Activated T-helper 17 cell treated with anti-CD3 and anti-CD28 coated beads, Interleukin-2, amount 50 U/mL, for 72 hours (primary cell): ENCODE results near the gene HOXC11. TPM values are rescaled to one million over a fixed set of nuclear protein-coding genes. Genes with fewer than 3 reads are reported as not detected.
A peak's percentile ranks its signal among the peaks of the same experiment; 100 is the strongest.

Experiments
- ATAC-seq: fragments of 150-1000 bp; cut with Tn5 transposase; replicated peaks from 2 replicates; pipeline ENCODE4 v1.10.0; 2021; ENCODE audit warnings: mild to moderate bottlenecking, moderate library complexity
- H3K27ac Mint-ChIP-seq: one replicate; pipeline ENCODE4 v1.8.0; 2022; ENCODE audit warnings: mixed read lengths
- H3K27me3 Mint-ChIP-seq: one replicate; pipeline ENCODE4 v1.8.0; 2022; ENCODE audit warnings: mixed read lengths
- H3K36me3 Mint-ChIP-seq: one replicate; pipeline ENCODE4 v1.8.0; 2022; ENCODE audit warnings: low read depth, mild to moderate bottlenecking, mixed read lengths
- H3K4me1 Mint-ChIP-seq: one replicate; pipeline ENCODE4 v1.8.0; 2022; ENCODE audit warnings: mixed read lengths
- H3K4me3 Mint-ChIP-seq: one replicate; pipeline ENCODE4 v1.8.0; 2022; ENCODE audit warnings: mild to moderate bottlenecking, mixed read lengths
- H3K9me3 Mint-ChIP-seq: one replicate; pipeline ENCODE4 v1.8.0; 2022; ENCODE audit warnings: mixed read lengths
- total RNA-seq, 2 donors: library from RNA; stranded (reverse); gene quantifications; one replicate each; pipeline ENCODE4 v1.2.3, GENCODE V29; 2022

Gene HOXC11
- total RNA-seq, 2 donors from 2014 or later, result not detected

DNA sequence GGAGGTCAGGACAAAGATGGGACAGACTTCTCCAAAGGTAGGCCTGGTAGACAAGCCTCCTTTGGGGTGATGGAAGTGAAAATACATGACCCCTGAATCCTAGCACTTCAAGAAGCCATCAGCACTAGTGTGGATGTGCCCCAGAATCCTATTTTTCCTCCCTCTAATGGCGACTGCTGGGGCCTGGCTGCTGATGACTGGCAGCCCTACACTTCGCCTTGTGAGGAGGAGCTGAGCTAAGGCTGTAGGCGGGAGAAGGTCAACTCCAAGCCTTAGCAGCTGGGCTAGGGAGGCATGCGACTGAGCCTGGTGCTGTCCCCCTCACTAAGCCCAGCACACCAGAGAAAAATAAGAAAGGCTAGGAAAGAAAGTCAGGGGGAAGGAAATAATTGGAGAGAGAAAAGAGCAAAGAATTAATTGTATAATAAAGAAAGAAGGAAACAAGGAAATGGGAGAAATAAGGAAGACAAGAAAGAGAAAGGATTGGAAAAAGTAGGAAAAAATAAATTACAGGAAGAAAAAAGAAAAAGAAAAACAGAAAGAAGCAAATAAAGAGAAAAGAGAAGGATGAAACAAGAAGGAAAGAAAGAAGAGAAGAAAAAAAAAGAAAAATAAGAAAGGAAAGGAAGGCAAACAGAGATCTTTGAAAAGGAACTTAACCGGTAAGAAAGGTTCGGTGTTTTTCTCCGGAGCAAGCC, 7.3 kb downstream of the HOXC11 start:
- H3K4me3 Mint-ChIP-seq, result no peak overlapping the region
- H3K27me3 Mint-ChIP-seq, result peaks cover 85% of the 10 kb centered on the region
- no peaks in the 10 kb centered on the region for H3K9me3 Mint-ChIP-seq
- no peak overlapping the region for H3K27ac Mint-ChIP-seq
- H3K36me3 Mint-ChIP-seq, result peaks cover 17% of the 10 kb centered on the region
- ATAC-seq, result no peak
- H3K4me1 Mint-ChIP-seq, result no peaks in the 10 kb centered on the region

DNA sequence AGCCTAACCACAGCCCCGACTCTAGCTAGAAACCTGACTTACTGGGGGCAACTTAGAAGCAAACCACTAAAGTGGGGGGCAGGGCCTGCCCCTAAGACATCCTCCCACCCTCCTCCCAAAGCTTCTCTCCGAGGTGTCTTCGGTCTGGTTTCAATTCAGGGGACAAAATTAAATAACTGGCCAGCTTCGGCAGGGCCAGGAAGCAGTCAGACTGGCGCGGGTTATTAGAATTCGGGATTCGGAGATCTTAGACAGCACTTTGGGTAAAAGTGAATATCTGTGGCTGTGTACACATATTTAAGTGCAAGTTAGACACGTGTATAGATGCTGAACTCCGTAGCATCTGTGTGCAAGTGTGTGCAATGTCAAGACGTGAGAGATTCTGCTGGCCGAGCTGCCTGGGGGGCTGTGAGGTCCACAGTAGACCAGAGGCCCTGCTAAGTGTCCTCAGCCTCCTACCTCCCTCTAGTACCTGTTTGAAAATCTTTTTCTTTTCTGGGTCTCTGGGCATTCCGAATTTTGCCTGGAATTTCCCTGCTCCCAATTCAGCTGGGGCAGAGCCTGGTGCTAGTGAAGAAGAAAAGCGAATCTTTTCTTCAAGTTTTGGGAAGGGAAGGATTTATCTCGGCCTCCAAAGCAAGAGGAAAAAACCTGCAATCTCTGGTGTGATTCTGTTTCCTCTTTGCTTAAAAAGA, 8.0 kb downstream of the HOXC11 start:
- no peak overlapping the region for H3K4me3 Mint-ChIP-seq
- H3K27me3 Mint-ChIP-seq, result peaks cover 82% of the 10 kb centered on the region
- no peaks in the 10 kb centered on the region for H3K9me3 Mint-ChIP-seq
- H3K27ac Mint-ChIP-seq, result no peak overlapping the region
- peaks cover 23% of the 10 kb centered on the region for H3K36me3 Mint-ChIP-seq
- no peak for ATAC-seq
- H3K4me1 Mint-ChIP-seq, result no peaks in the 10 kb centered on the region

DNA sequence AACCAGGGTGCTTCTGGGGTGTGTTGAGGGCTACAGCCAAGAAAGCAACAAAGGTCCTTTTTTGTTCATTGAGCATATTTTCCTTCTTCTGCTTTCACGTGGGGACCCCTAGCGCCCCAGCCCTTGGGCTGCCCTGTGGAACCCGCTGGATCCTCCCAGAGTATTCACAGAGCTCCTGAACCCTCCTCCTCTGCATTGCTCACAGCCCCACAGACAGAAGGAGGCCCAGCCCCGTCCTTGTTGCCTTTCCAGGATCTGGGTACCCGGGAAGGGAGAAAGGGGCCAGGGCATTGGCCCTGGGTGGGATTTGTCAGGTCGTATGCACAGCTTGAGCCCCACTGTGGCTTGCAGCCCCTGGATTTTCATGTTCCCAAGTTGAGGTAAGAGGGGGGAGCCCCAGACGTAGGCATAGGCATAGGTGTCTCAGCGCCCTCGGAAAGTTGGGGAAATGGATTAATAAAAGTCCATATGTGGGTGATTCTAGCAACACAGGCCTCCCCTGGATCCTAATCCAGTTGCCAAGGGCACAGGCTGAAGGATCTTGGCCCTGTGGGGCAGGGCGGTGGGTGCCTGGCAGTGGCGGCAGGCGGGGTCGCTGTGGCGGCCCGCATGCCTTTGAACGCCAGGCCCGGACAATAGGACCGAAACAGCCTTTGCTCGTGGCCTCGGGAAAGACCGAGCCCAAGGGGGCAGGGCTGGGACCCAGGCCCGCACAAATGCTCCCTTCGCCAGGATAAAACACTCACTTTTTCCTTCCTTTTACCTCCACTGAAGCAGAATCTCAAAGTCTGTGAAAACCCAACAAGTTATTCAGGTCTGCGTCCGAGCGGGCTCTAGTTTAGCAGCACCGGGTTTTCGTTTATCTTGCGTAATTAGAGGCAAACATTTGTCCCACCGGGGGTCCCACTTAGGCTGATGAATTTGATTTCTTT, 9.0 kb downstream of the HOXC11 start:
- no peak overlapping the region for H3K4me3 Mint-ChIP-seq
- no peaks in the 10 kb centered on the region for H3K9me3 Mint-ChIP-seq
- no peaks in the 10 kb centered on the region for H3K4me1 Mint-ChIP-seq
- ATAC-seq, result no peak
- H3K27me3 Mint-ChIP-seq, result peaks cover 81% of the 10 kb centered on the region
- H3K36me3 Mint-ChIP-seq, result peaks cover 23% of the 10 kb centered on the region
- H3K27ac Mint-ChIP-seq, result no peak overlapping the region

DNA sequence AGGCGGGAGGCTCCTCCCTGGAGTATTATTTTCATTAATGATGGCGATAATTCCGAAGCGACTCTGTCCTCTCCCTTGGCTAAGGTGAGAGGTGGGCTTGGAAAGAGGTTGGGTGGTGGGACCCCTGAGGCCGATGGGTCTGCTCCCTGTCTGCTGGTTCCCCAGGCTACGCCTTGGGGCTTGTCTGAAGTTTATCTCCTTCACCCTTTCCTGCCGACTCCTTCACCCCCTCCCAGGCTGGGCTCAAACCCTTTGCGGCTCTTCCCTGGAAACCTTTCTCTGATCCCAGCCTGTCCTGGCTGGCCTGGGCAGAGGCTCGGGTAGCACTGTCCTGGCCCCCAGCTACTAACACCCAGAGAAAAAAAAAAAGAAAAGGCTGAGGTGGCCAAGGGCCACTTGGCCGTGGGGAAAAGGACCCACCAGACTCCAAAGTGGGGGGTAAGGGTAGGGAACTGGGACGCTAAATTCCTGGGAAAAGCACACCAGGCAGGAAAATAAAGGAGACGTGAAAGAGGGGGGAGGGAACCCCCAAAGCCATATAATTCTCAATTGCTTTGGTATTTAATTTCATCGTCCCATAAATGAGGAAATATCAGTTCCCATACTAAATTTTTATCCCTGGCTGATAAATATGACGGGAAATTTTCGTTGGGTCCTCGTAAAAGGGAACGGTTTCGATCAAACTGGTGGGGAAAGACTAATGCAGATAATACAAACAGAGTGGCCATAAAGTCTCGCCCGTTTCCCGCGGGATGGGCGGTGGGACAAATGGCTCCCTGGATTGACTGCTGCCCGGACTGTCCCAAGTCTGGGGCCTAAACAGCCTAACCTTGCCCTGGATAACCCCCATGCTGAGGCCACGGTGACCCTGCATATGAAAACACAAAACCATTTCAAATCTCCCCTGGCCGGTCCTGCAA, 10.0 kb downstream of the HOXC11 start:
- H3K27ac Mint-ChIP-seq, result no peak overlapping the region
- H3K27me3 Mint-ChIP-seq, result peaks cover 82% of the 10 kb centered on the region
- ATAC-seq, result no peak
- peaks cover 23% of the 10 kb centered on the region for H3K36me3 Mint-ChIP-seq
- no peak overlapping the region for H3K4me3 Mint-ChIP-seq
- H3K9me3 Mint-ChIP-seq, result no peaks in the 10 kb centered on the region
- no peaks in the 10 kb centered on the region for H3K4me1 Mint-ChIP-seq

DNA sequence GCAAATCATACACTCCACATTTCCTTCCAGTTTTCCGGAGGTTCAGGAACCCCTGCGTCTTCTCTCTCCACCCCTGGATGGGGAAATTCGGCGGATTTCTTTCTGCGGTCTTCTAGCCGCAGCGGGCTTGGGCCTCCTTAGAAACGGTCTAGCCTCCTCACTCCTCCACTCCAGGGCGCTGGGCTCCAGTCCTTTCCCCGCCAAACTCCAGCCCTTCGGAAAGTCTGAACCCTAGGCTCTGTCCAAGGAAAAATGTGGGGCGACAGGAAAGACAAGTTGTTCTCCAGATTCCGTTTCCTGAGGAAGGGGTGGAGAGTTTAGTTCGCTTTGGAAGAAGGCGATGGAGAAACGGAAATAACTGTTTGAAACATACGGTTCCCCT, 10.6 kb downstream of the HOXC11 start:
- H3K27ac Mint-ChIP-seq, result no peak overlapping the region
- H3K36me3 Mint-ChIP-seq, result peaks cover 23% of the 10 kb centered on the region
- no peaks in the 10 kb centered on the region for H3K9me3 Mint-ChIP-seq
- H3K4me3 Mint-ChIP-seq, result no peak overlapping the region
- H3K27me3 Mint-ChIP-seq, result peaks cover 82% of the 10 kb centered on the region
- H3K4me1 Mint-ChIP-seq, result no peaks in the 10 kb centered on the region
- ATAC-seq, result no peak

DNA sequence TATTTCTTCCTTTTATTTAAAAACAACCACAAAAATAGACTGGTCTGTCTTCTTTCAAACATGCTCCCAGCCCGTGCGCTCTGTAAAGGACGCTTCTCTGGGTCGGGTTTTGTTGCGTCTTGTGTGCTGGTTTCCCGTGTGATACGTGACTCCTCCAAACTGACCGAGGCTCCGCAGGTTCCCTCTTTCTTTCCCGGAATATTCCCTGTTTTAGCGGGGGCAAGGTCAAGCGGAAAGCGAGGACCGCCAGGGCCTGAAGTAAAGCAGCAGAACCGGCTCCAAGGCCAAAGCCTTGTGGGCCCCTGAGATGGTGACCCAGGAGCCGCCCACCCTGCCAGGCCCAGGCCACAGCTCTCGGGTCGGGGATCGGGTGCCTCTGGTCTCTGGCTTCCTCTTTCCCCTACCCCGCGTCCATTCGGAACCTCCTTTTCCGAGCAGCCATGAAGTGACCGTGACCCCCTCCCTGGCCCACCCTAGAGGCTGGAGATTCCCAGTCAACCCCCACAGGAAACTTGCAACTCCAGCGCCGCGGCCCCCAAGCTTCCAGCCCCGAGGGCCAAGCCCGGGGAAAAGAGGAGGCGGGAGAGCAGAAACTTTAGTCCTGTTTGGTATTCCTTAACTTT, 11.1 kb downstream of the HOXC11 start:
- Mint-ChIP-seq H3K27ac (no peak overlapping the region), H3K27me3 (peaks cover 83% of the 10 kb centered on the region)
- ATAC-seq, result no peak

DNA sequence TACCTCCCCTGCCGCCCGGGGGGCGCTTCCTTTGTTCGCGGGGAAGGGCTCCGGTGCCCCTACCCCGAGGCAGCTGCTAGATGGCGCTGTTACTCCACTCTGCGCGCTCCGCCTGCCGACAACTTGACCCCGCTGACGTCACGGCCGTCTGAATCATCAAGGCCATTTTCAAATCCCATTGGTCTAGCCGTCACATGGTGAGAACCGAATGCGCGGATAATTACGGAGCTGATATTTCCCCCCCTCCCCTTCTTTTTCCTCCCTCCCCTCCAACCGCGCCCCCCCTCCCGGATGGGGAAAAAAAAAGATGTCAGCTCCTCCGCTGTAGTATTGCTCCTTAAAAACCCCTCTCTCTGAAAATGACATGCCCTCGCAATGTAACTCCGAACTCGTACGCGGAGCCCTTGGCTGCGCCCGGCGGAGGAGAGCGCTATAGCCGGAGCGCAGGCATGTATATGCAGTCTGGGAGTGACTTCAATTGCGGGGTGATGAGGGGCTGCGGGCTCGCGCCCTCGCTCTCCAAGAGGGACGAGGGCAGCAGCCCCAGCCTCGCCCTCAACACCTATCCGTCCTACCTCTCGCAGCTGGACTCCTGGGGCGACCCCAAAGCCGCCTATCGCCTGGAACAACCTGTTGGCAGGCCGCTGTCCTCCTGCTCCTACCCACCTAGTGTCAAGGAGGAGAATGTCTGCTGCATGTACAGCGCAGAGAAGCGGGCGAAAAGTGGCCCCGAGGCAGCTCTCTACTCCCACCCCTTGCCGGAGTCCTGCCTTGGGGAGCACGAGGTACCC, 12.2 kb downstream of the HOXC11 start, which contains the start of gene HOXC10:
Gene HOXC10 (plus strand): TSS at position 246 of the 791 bp plus-strand sequence. CDS start 114 bp downstream, at position 360.
- Mint-ChIP-seq H3K36me3 (peaks cover 22% of the 10 kb centered on the region), H3K4me3 (peak within 1 kb of the TSS; percentile 39), H3K27ac (no peak within 1 kb of the TSS), H3K27me3 (peaks cover 84% of the 10 kb centered on the region), H3K4me1 (peaks cover 12% of the 10 kb centered on the region), H3K9me3 (no peaks in the 10 kb centered on the region)
- ATAC-seq, result peak; percentile 89

More for the DNA sequence above, 11.1 kb downstream of the HOXC11 start:
- Mint-ChIP-seq H3K36me3 (peaks cover 23% of the 10 kb centered on the region), H3K4me1 (peaks cover 3% of the 10 kb centered on the region), H3K4me3 (no peak overlapping the region), H3K9me3 (no peaks in the 10 kb centered on the region)

DNA sequence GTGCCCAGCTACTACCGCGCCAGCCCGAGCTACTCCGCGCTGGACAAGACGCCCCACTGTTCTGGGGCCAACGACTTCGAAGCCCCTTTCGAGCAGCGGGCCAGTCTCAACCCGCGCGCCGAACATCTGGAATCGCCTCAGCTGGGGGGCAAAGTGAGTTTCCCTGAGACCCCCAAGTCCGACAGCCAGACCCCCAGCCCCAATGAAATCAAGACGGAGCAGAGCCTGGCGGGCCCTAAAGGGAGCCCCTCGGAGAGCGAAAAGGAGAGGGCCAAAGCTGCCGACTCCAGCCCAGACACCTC, 12.7 kb downstream of the HOXC11 start:
- Mint-ChIP-seq H3K27ac (no peak overlapping the region), H3K9me3 (no peaks in the 10 kb centered on the region), H3K4me3 (peak overlapping the region; percentile 39), H3K36me3 (peaks cover 23% of the 10 kb centered on the region), H3K4me1 (peaks cover 17% of the 10 kb centered on the region), H3K27me3 (peaks cover 84% of the 10 kb centered on the region)
- no peak for ATAC-seq

DNA sequence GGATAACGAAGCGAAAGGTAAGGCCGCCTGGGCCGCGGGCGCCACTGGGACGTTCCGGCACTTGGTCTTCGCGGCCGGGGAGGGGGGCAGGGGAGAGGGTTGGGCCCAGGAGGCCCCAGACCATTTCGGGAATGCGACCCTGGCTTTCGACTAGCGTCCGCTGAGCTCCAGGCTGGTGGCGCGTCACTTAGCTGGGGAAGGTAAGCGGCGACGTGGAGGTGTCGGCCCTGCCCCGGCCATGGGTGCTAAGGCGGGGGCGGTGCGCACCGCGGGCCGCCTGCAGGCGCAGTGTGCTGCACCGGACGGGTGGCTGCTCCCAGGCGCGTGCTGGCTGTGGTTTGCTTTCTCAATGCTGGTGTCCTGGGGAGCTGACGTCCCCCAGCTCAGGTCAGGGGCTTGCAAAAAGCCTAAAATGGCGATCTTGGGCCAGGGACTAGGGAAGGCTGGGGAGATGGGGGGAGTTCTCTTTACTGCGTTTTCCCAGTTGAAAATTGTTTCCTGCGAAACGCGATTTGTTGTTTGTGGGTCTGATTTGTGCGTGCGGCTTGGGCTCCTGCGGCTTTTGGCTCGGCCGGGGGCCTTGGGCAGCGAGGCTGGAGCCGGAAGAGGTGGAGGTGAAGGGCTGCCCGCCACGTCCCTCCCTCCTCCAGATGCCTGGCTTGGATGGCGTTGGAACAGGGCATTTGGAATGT, 13.2 kb downstream of the HOXC11 start:
- H3K27ac Mint-ChIP-seq, result no peak overlapping the region
- peaks cover 17% of the 10 kb centered on the region for H3K4me1 Mint-ChIP-seq
- peak overlapping the region; percentile 39 for H3K4me3 Mint-ChIP-seq
- H3K27me3 Mint-ChIP-seq, result peaks cover 84% of the 10 kb centered on the region
- H3K9me3 Mint-ChIP-seq, result no peaks in the 10 kb centered on the region
- peak; percentile 18 for ATAC-seq
- H3K36me3 Mint-ChIP-seq, result peaks cover 23% of the 10 kb centered on the region

DNA sequence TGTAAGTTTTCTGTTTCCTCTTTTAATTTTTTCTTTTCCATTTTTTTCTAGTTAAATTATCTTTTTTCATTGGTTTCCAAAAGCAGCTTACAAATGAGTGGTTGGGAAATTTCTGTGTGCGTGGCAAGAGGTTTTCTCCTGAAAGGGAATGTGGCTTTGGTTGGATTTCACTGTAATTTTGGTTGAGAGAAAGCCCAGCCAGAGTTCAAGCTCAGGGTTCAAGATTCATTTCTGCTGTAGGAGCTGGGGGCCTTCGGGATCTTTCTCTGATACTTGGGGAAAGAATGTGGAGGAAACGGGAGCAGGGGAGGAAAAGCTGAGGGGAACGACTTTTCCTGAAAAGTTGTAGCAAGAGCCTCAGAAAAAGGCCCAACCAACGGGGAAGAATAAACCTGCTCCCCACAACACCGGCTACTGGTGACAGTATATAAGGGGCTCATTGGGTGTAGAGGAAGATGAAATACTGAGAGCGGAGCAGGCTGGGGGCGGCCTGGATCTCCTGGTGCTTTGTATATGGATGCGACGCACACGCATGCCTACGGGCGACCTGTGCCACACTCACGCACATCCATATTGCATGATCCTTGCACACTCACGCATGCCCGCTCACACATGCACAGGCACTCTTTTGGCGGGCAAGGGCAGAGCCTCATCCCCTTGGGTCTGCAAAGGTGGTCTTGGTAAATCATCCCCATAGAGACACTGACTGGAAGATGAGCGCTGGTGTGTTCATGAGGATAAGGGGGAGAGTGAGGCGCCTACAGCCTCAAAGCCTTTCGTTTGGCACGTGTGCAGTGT, 14.0 kb downstream of the HOXC11 start:
- no peak overlapping the region for H3K27ac Mint-ChIP-seq
- no peak for ATAC-seq
- H3K9me3 Mint-ChIP-seq, result no peaks in the 10 kb centered on the region
- H3K4me3 Mint-ChIP-seq, result no peak overlapping the region
- peaks cover 17% of the 10 kb centered on the region for H3K4me1 Mint-ChIP-seq
- peaks cover 80% of the 10 kb centered on the region for H3K27me3 Mint-ChIP-seq
- peaks cover 23% of the 10 kb centered on the region for H3K36me3 Mint-ChIP-seq

DNA sequence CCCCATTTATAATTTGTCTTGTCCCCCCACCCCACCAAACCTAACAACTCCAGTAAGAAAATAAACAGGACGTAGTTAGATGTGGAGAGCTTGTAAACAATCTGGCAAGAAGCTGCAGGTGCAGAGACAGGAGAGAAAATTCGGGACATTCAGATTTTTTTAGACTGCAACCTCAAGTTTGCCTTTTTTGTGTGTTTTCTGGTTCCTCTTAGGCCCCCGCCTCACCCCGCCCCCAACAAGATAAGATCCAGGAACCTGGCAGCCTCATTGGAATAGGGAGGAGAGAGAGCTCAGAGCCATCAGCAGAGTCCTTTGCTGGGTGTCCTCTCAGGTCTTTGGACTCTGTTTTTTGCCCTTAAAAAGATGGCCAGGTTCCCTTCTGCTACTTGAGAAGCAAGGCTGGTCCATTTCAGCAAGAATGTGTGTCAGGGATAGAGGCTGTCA, 14.9 kb downstream of the HOXC11 start:
- H3K9me3 Mint-ChIP-seq, result no peaks in the 10 kb centered on the region
- no peak overlapping the region for H3K4me3 Mint-ChIP-seq
- H3K4me1 Mint-ChIP-seq, result peaks cover 17% of the 10 kb centered on the region
- H3K27me3 Mint-ChIP-seq, result peaks cover 79% of the 10 kb centered on the region
- H3K36me3 Mint-ChIP-seq, result peaks cover 23% of the 10 kb centered on the region
- no peak overlapping the region for H3K27ac Mint-ChIP-seq
- no peak for ATAC-seq
